ENCODE measurements around the gene ABT1. TPM values are rescaled to one million over a fixed set of nuclear protein-coding genes. Genes with fewer than 3 reads are reported as not detected.
"Not testable (repeated sequence)": the region's sequence is repeated elsewhere in the genome, so short reads cannot be mapped to it uniquely, and the experiment has no call there.

The ABT1 gene
- 10 to 100 TPM; 10.3 to 11.5 TPM for total RNA-seq
- long read RNA-seq, donor 1, transcript ABT1-201 (3 exons, 2,949 nt): major isoform, 5 of 6 reads
- long read RNA-seq, donor 1, partial matches to known transcripts: 0 of 6 reads
- long read RNA-seq, donor 1, other reads (novel, unspliced or antisense): 1 of 6 reads
- long read RNA-seq, donor 2, transcript ABT1-201 (3 exons, 2,949 nt): major isoform, 89 of 96 reads
- long read RNA-seq, donor 2, partial matches to known transcripts: 4 of 96 reads
- long read RNA-seq, donor 2, other reads (novel, unspliced or antisense): 3 of 96 reads

- intact Hi-C loops (cut with DNase I): loop anchor here in 1 of 2 donors (5.0 kb wide), 1 partner anchor 254 kb away; no protein-coding TSS in a partner anchor
- DNase-seq (ENCODE audit: low spot score): peak; percentile 99
These were observed at the start of gene ABT1 for GRCh38 chr6:26596579-26597388. ABT1 (plus strand) TSS chr6:26596953; CDS start chr6:26596983, 30 bp downstream.

GRCh38 chr6:26547363-26547762 lies 49.4 kb upstream of the ABT1 start:
- intact Hi-C loops (cut with DNase I): not testable (repeated sequence)

GRCh38 chr6:26550250-26550993 lies 46.3 kb upstream of the ABT1 start:
- intact Hi-C loops (cut with DNase I): no loop called here
- DNase-seq (ENCODE audit: low spot score): peak; percentile 89

More at GRCh38 chr6:26547363-26547762, 49.4 kb upstream of the ABT1 start:
- DNase-seq (ENCODE audit: low spot score): not testable (repeated sequence)

GRCh38 chr6:26552205-26552604 lies 44.5 kb upstream of the ABT1 start:
- intact Hi-C loops (cut with DNase I): no loop called here

GRCh38 chr6:26552640-26553188 lies 44.0 kb upstream of the ABT1 start:
- DNase-seq (ENCODE audit: low spot score): no peak
- intact Hi-C loops (cut with DNase I): no loop called here

More at GRCh38 chr6:26552205-26552604, 44.5 kb upstream of the ABT1 start:
- no peak for DNase-seq (ENCODE audit: low spot score)

GRCh38 chr6:26553264-26553634 lies 43.5 kb upstream of the ABT1 start:
- intact Hi-C loops (cut with DNase I): no loop called here
- DNase-seq (ENCODE audit: low spot score): peak; percentile 89

- intact Hi-C loops (cut with DNase I): no loop called here
- peak; percentile 91 for DNase-seq (ENCODE audit: low spot score)
These were observed 42.9 kb upstream of the ABT1 start for GRCh38 chr6:26553635-26554446.

- intact Hi-C loops (cut with DNase I): no loop called here
- DNase-seq (ENCODE audit: low spot score): no peak
These were observed 42.4 kb upstream of the ABT1 start for GRCh38 chr6:26554447-26554696.

- no peak for DNase-seq (ENCODE audit: low spot score)
- intact Hi-C loops (cut with DNase I): no loop called here
These were observed 41.9 kb upstream of the ABT1 start for GRCh38 chr6:26554697-26555504.

GRCh38 chr6:26555505-26556262 lies 41.1 kb upstream of the ABT1 start:
- no peak for DNase-seq (ENCODE audit: low spot score)
- intact Hi-C loops (cut with DNase I): no loop called here

GRCh38 chr6:26556263-26557070 lies 40.3 kb upstream of the ABT1 start:
- intact Hi-C loops (cut with DNase I): no loop called here
- no peak for DNase-seq (ENCODE audit: low spot score)

- intact Hi-C loops (cut with DNase I): no loop called here
- no peak for DNase-seq (ENCODE audit: low spot score)
These were observed 35.0 kb upstream of the ABT1 start for GRCh38 chr6:26561533-26562466.

- no peak for DNase-seq (ENCODE audit: low spot score)
- intact Hi-C loops (cut with DNase I): no loop called here
These were observed 33.3 kb upstream of the ABT1 start for GRCh38 chr6:26563488-26563887.

- DNase-seq (ENCODE audit: low spot score): peak; percentile 96
- intact Hi-C loops (cut with DNase I): no loop called here
These were observed 27.9 kb upstream of the ABT1 start for GRCh38 chr6:26568601-26569432.

- DNase-seq (ENCODE audit: low spot score): no peak
- intact Hi-C loops (cut with DNase I): no loop called here
These were observed 27.4 kb upstream of the ABT1 start for GRCh38 chr6:26569433-26569764.

Measured in posterior vena cava (tissue), 2 donors.